GOT3 (cell line): Measurements from ENCODE around the gene C2CD4B.

Experiments used
- DNase-seq: peaks from one replicate; lab custom pipeline; 2025; ENCODE audit warnings: mixed read lengths; lab: John Stamatoyannopoulos, UW

C2CD4B gene

GRCh38 chr15:62165104-62165792 lies at the start of gene C2CD4B:
C2CD4B (minus strand) TSS chr15:62165285; CDS start chr15:62164984, 301 bp downstream.
- DNase-seq, result no peak

GRCh38 chr15:62212741-62213140 lies 47.7 kb upstream of the C2CD4B start:
- no peak for DNase-seq

GRCh38 chr15:62211348-62211747 lies 46.3 kb upstream of the C2CD4B start:
- no peak for DNase-seq

- no peak for DNase-seq
Measured at GRCh38 chr15:62209821-62210220, 44.7 kb upstream of the C2CD4B start.

GRCh38 chr15:62209322-62209721 lies 44.2 kb upstream of the C2CD4B start:
- no peak for DNase-seq

GRCh38 chr15:62208884-62209283 lies 43.8 kb upstream of the C2CD4B start:
- DNase-seq, result no peak

GRCh38 chr15:62208367-62208766 lies 43.3 kb upstream of the C2CD4B start:
- no peak for DNase-seq

GRCh38 chr15:62190675-62191074 lies 25.6 kb upstream of the C2CD4B start:
- no peak for DNase-seq

GRCh38 chr15:62190274-62190673 lies 25.2 kb upstream of the C2CD4B start:
- DNase-seq, result no peak

GRCh38 chr15:62188744-62189143 lies 23.7 kb upstream of the C2CD4B start:
- DNase-seq, result no peak

GRCh38 chr15:62187910-62188309 lies 22.8 kb upstream of the C2CD4B start:
- DNase-seq, result no peak

- no peak for DNase-seq
Measured at GRCh38 chr15:62187425-62187824, 22.3 kb upstream of the C2CD4B start.

- no peak for DNase-seq
Measured at GRCh38 chr15:62186578-62186977, 21.5 kb upstream of the C2CD4B start.

- DNase-seq, result no peak
Measured at GRCh38 chr15:62183130-62183529, 18.0 kb upstream of the C2CD4B start.

- DNase-seq, result no peak
Measured at GRCh38 chr15:62173215-62173614, 8.1 kb upstream of the C2CD4B start.

- no peak for DNase-seq
Measured at GRCh38 chr15:62171882-62172281, 6.8 kb upstream of the C2CD4B start.

GRCh38 chr15:62165793-62166375 lies 799 bp upstream of the C2CD4B start:
- DNase-seq, result no peak

GRCh38 chr15:62164396-62165103 lies 535 bp downstream of the C2CD4B start:
- no peak for DNase-seq

- DNase-seq, result no peak
Measured at GRCh38 chr15:62164014-62164395, 1.1 kb downstream of the C2CD4B start.

- no peak for DNase-seq
Measured at GRCh38 chr15:62163397-62164013, 1.6 kb downstream of the C2CD4B start.

- no peak for DNase-seq
Measured at GRCh38 chr15:62153228-62153627, 11.9 kb downstream of the C2CD4B start.

GRCh38 chr15:62150445-62150844 lies 14.6 kb downstream of the C2CD4B start:
- DNase-seq, result no peak

- DNase-seq, result no peak
Measured at GRCh38 chr15:62149729-62150128, 15.4 kb downstream of the C2CD4B start.
